Omental fat pad (tissue), 4 donors: ENCODE data around the gene DNAJA3. TPM values are rescaled to one million over a fixed set of nuclear protein-coding genes. Genes with fewer than 3 reads are reported as not detected.

Experiments used
- ATAC-seq: fragments of 150-250 bp; one replicate; pipeline ENCODE4 v1.9.1; 2016; ENCODE audit warnings: mild to moderate bottlenecking, moderate library complexity; ENCODE audit not compliant: low FRiP score
- DNase-seq: peaks from one replicate; pipeline ENCODE4 v3.0.0-alpha.2; 2019; ENCODE audit warnings: low spot score
- CTCF ChIP-seq, 3 donors: fragments of 450-650 bp; IDR thresholded peaks; one replicate each; pipeline ENCODE4 v1.5.1; 2016 to 2017; ENCODE audit warnings: antibody characterized with exemption in 3 of 3, mild to moderate bottlenecking in 3 of 3, moderate library complexity in 2 of 3
- total RNA-seq, 4 donors: library from RNA; depleted of rRNA; stranded (reverse); fragments of >200 nt; gene quantifications; one replicate each; pipeline ENCODE4 v1.1.0, GENCODE V29; 2016

Gene DNAJA3
- total RNA-seq, 4 donors from 2014 or later = 40.5 to 47.1 (median 42.3) TPM

GRCh38 chr16:4455951-4456350 is 30.3 kb downstream of the DNAJA3 start:
- DNase-seq = no peak
- ATAC-seq = no peak
- TF ChIP-seq CTCF (IDR thresholded peaks at IDR 0.05) = no peak

- ATAC-seq = no peak
- no peak for TF ChIP-seq CTCF (IDR thresholded peaks at IDR 0.05)
- DNase-seq = no peak
These were observed 35.2 kb downstream of the DNAJA3 start for GRCh38 chr16:4460936-4461249.

GRCh38 chr16:4461250-4462085 is 35.8 kb downstream of the DNAJA3 start:
- no peak for TF ChIP-seq CTCF (IDR thresholded peaks at IDR 0.05)
- DNase-seq (no peak), ATAC-seq (no peak)

GRCh38 chr16:4463522-4464163 is 38.0 kb downstream of the DNAJA3 start:
- ATAC-seq (no peak), DNase-seq (no peak)
- TF ChIP-seq CTCF (IDR thresholded peaks at IDR 0.05) = no peak

- DNase-seq (no peak), ATAC-seq (no peak)
- no peak for TF ChIP-seq CTCF (IDR thresholded peaks at IDR 0.05)
These were observed 40.5 kb downstream of the DNAJA3 start for GRCh38 chr16:4465977-4466779.

- ATAC-seq (no peak), DNase-seq (no peak)
- no peak for TF ChIP-seq CTCF (IDR thresholded peaks at IDR 0.05)
These were observed 42.2 kb downstream of the DNAJA3 start for GRCh38 chr16:4467916-4468315.
